ENCODE measurements around the gene PHKA2. TPM values are rescaled to one million over a fixed set of nuclear protein-coding genes. Genes with fewer than 3 reads are reported as not detected.

PHKA2 gene
- total RNA-seq, 6 experiments from 2014 or later: 48.9 to 114 (median 62.1) TPM

DNA sequence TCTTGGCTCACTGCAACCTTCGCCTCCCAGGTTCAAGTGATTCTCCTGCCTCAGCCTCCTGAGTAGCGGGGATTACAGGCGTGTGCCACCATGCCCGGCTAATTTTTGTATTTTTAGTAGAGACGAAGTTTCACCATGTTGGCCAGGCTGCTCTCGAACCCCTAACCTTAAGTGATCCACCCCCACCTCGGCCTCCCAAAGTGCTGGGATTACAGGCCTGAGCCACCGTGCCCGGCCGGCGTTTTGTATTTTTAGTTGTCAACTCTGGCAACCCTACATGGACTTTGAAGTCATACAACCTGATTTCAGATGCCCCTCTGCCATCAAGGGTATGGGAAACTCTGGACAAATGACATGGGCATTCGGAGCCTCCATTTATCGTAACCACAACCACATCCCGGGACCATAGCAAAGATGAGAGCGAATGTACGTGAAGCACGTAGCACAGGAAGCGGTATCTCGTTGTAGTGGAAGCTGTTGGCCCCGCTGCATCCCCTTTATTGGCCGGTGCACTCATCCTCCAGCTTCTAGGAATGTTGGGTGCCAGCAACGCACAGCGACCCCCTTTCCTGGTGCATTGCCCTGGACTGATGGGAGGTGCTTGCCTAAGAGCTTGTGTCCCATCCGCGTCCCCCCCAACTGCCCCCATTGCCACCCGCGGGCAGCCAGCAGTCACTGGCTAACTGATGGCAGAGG, 109.2 kb downstream of the PHKA2 start:
- DNase-seq: no peak
- Histone ChIP-seq H3K27me3 (no peaks in the 10 kb centered on the region), H3K9me3 (no peaks in the 10 kb centered on the region), H3K36me3 (no peaks in the 10 kb centered on the region), H3K4me1 (no peaks in the 10 kb centered on the region), H3K4me3 (no peak overlapping the region), H3K27ac (no peak overlapping the region)
- intact Hi-C loops (cut with DNase I): no loop called here
- TF ChIP-seq POLR2A (IDR thresholded peaks at IDR 0.05): no peak
- TF ChIP-seq, protein P1, sequence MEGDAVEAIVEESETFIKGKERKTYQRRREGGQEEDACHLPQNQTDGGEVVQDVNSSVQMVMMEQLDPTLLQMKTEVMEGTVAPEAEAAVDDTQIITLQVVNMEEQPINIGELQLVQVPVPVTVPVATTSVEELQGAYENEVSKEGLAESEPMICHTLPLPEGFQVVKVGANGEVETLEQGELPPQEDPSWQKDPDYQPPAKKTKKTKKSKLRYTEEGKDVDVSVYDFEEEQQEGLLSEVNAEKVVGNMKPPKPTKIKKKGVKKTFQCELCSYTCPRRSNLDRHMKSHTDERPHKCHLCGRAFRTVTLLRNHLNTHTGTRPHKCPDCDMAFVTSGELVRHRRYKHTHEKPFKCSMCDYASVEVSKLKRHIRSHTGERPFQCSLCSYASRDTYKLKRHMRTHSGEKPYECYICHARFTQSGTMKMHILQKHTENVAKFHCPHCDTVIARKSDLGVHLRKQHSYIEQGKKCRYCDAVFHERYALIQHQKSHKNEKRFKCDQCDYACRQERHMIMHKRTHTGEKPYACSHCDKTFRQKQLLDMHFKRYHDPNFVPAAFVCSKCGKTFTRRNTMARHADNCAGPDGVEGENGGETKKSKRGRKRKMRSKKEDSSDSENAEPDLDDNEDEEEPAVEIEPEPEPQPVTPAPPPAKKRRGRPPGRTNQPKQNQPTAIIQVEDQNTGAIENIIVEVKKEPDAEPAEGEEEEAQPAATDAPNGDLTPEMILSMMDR (IDR thresholded peaks at IDR 0.05): no peak
- WGBS (ENCODE audit: insufficient coverage, low coverage, low lambda C conversion rate, missing lambda C conversion rate): 76% methylated on average over 23 of the region's 27 CpGs
- no peak for ATAC-seq

DNA sequence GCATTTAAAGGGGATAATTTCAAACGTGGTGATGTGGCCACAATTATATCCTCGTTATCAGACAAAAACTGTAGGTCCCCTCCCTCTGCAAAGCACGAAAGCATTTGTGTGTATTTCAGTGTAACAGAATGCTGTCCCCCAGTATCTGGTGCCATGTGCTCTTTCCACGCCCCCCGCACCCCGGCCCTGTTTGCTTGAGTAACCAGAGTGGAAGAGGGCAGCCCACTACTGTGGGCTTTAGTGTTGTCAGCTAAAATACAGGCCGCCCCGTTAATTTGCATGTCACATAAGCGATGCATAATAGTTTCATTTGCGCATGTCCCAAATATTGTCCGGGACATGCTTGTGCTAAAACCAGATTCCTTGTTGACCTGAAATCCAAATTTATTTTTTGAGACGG, 110.1 kb downstream of the PHKA2 start:
- no peak overlapping the region for H3K4me3 ChIP-seq
- ATAC-seq: no peak
- DNase-seq: no peak
- H3K4me1 ChIP-seq: no peaks in the 10 kb centered on the region
- H3K27me3 ChIP-seq: no peaks in the 10 kb centered on the region
- H3K36me3 ChIP-seq: no peaks in the 10 kb centered on the region
- H3K27ac ChIP-seq: no peak overlapping the region
- no peak for TF ChIP-seq POLR2A (IDR thresholded peaks at IDR 0.05)
- TF ChIP-seq, protein P1 (IDR thresholded peaks at IDR 0.05): no peak
- intact Hi-C loops (cut with DNase I): no loop called here
- H3K9me3 ChIP-seq: no peaks in the 10 kb centered on the region
- WGBS (ENCODE audit: insufficient coverage, low coverage, low lambda C conversion rate, missing lambda C conversion rate): 78% methylated on average over 12 of the region's 12 CpGs

DNA sequence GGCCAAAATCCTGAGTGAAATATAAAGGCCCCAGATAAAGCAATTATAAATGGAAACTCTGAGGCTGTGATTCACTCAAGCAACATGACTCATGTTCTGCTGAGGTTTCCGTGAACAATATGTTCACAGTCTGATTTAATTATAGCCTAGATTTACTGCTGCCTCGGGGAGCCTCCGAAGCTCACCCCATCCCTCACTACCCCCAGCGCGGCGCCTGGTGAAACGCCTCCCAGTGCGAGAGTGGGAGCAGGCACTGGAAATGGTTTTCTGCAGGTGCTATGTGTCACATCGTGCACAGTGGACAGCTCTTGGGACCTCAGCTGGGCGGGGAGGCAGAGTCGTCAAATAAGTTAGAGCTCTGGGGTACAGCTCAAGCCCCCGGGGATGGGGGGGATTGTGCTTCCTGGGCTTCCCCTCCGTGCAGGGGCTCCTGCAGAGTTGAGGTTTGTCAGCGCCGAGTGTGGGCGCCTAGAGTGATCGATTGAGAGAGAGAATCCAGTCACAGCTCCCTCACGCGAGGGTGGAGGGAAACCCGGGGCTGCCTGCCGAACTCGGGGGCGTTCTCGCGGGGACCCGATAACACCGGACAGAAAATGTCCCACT, 110.6 kb downstream of the PHKA2 start:
- H3K27ac ChIP-seq: no peak overlapping the region
- DNase-seq: no peak

DNA sequence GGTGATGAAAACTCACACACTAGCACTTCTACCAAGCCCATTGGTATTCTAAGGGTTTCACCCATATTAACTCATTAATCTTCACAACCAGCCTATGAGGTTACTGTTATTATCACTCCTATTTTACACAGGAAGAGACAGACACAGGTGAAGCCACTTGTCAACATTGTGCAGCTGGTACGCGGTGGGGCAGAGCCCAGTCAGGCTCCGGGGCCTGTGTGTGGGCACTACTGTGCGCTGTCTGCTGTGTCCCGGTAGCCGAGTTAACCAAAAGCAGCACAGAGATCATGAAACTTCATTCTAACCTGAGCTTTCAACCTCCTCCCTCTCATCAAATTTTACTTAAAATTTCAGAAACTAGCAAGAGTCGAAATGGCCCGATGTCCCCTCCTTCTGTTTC, 111.3 kb downstream of the PHKA2 start:
- Histone ChIP-seq H3K27ac (no peak overlapping the region), H3K36me3 (no peaks in the 10 kb centered on the region), H3K4me1 (no peaks in the 10 kb centered on the region), H3K4me3 (no peak overlapping the region), H3K27me3 (no peaks in the 10 kb centered on the region), H3K9me3 (no peaks in the 10 kb centered on the region)
- whole genome bisulfite sequencing (ENCODE audit: insufficient coverage, low coverage, low lambda C conversion rate, missing lambda C conversion rate): no CpG with 5 or more reads among the region's 8 CpGs
- no peak for ATAC-seq
- intact Hi-C loops (cut with DNase I): no loop called here
- TF ChIP-seq POLR2A (IDR thresholded peaks at IDR 0.05): no peak
- TF ChIP-seq, protein P1 (IDR thresholded peaks at IDR 0.05): no peak
- no peak for DNase-seq

More for the DNA sequence above, 110.6 kb downstream of the PHKA2 start:
- ATAC-seq: no peak
- no peak overlapping the region for H3K4me3 ChIP-seq
- H3K9me3 ChIP-seq: no peaks in the 10 kb centered on the region
- WGBS (ENCODE audit: insufficient coverage, low coverage, low lambda C conversion rate, missing lambda C conversion rate): 62% methylated on average over 6 of the region's 27 CpGs
- H3K27me3 ChIP-seq: no peaks in the 10 kb centered on the region
- intact Hi-C loops (cut with DNase I): no loop called here
- H3K4me1 ChIP-seq: no peaks in the 10 kb centered on the region
- TF ChIP-seq POLR2A (IDR thresholded peaks at IDR 0.05): no peak
- TF ChIP-seq, protein P1 (IDR thresholded peaks at IDR 0.05): no peak
- H3K36me3 ChIP-seq: no peaks in the 10 kb centered on the region

Data from right lobe of liver (tissue), 6 donors.